Lower leg skin (tissue), 4 donors: ENCODE results near the gene SLC7A7. TPM values are rescaled to one million over a fixed set of nuclear protein-coding genes. Genes with fewer than 3 reads are reported as not detected.
"Not testable (repeated sequence)": the region's sequence is repeated elsewhere in the genome, so short reads cannot be mapped to it uniquely, and the experiment has no call there.

ENCODE experiments used
- DNase-seq, 2 donors: peaks; one replicate each; pipeline ENCODE4 v3.0.0-alpha.2; 2019; ENCODE audit warnings: low spot score in 2 of 2
- H3K4me3 ChIP-seq: fragments of 200-600 bp; sonication (generic); 2 replicates; pipeline ENCODE4 v1.5.1; 2017; ENCODE audit warnings: mild to moderate bottlenecking, low read depth; ENCODE audit not compliant: poor library complexity, severe bottlenecking
- POLR2A ChIP-seq, 2 donors: fragments of 450-650 bp; IDR thresholded peaks; one replicate each; pipeline ENCODE4 v1.6.1; 2016 to 2017; ENCODE audit warnings: antibody characterized with exemption in 2 of 2, mild to moderate bottlenecking in 1 of 2, moderate library complexity in 1 of 2
- WGBS, 2 donors: methylation state at CpG; one replicate each; pipeline ENCODE4 v1.1.5; 2018; 5-methylcytosine and 5-hydroxymethylcytosine counted together
- intact Hi-C: fragments of 100-400 bp; cut with DNase I; formaldehyde crosslinking; loops from one replicate; pipeline ENCODE4 v1.15.0; 2023; ENCODE audit warnings: low total_unique reads
- total RNA-seq, 4 donors: library from RNA; depleted of rRNA; stranded (reverse); fragments of >200 nt; gene quantifications; one replicate each; pipeline ENCODE4 v1.1.0, GENCODE V29; 2016
- TF ChIP-seq, protein P1 (sequence below), 3 donors: fragments of 450-650 bp; IDR thresholded peaks; one replicate each; pipeline ENCODE4 v1.5.1; 2016; ENCODE audit warnings: antibody characterized with exemption in 3 of 3, mild to moderate bottlenecking in 3 of 3, moderate library complexity in 2 of 3

The SLC7A7 gene
- total RNA-seq, 4 donors from 2014 or later, result 1.1 to 12.8 (median 6.5) TPM

DNA sequence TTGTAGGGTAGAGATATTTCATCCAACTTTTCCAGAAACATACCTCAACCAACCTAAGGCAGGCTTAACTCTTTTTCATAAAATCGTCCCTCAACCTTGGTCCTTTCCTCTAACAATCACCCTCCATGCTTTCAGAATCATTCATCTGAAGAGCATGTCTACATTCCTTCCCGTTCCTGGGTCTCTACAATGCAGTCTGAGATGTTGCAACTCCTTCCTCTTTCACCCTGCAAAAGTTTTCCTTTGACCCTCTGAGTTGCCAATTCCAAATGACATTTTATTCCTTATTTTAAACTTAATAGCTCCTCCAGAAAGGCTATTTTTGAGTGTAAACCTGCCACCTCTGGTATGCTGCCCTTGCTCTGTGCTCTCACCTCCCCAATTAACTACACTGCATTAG, 16.7 kb downstream of the SLC7A7 start:
- WGBS, 2 donors, result 62 to 67% methylated on average over 2 of the region's 2 CpGs
- intact Hi-C loops, result no loop called here
- TF ChIP-seq POLR2A (IDR thresholded peaks at IDR 0.05), result no peak
- TF ChIP-seq, protein P1, sequence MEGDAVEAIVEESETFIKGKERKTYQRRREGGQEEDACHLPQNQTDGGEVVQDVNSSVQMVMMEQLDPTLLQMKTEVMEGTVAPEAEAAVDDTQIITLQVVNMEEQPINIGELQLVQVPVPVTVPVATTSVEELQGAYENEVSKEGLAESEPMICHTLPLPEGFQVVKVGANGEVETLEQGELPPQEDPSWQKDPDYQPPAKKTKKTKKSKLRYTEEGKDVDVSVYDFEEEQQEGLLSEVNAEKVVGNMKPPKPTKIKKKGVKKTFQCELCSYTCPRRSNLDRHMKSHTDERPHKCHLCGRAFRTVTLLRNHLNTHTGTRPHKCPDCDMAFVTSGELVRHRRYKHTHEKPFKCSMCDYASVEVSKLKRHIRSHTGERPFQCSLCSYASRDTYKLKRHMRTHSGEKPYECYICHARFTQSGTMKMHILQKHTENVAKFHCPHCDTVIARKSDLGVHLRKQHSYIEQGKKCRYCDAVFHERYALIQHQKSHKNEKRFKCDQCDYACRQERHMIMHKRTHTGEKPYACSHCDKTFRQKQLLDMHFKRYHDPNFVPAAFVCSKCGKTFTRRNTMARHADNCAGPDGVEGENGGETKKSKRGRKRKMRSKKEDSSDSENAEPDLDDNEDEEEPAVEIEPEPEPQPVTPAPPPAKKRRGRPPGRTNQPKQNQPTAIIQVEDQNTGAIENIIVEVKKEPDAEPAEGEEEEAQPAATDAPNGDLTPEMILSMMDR (IDR thresholded peaks at IDR 0.05), result no peak
- no peak for DNase-seq
- H3K4me3 ChIP-seq, result no peak overlapping the region

DNA sequence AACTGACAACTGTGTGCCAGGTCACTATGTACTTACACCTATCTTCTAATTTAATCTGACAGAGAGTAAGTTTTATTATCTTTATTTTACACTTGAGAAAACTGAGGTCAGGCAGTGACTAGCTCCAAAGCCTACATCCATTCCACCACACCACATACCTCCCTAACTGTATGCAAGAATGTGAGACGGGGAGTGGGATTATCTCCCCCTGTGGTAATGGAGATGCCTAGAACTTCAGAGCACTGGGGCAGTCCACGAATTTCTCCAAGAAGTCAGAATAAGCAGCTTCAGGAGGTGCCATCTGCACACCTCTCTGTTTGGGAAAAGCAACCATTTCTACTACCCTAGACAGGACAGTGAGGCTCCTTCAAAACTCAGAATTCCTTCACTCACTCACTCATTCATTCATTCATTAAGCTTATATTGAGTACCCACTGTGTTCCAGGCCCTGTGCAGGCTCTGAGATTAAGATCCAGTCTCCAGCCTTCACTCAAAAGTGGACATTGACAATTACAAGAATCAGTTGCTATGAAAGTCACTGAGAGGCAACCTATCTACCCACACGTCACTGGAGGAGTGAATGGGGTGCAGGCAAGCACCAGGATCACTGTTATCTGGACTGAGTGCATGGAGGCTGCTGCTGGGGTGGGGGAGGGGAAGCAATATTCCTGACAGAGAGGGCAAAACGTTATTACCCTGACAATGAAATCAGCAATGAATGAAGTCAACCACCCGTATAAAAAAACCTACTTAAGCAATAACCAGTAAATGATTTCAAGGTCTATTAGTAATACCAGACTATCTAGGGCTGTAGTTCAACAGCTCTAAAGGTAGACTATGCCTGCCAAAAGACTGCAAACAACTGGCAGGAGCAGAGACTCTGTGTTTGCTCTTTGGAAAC, 18.0 kb downstream of the SLC7A7 start:
- WGBS, 2 donors, result 39 to 45% methylated on average over 5 of the region's 5 CpGs
- no peak overlapping the region for H3K4me3 ChIP-seq
- DNase-seq, result no peak
- no peak for TF ChIP-seq POLR2A (IDR thresholded peaks at IDR 0.05)
- TF ChIP-seq, protein P1 (IDR thresholded peaks at IDR 0.05), result no peak
- intact Hi-C loops, result no loop called here

DNA sequence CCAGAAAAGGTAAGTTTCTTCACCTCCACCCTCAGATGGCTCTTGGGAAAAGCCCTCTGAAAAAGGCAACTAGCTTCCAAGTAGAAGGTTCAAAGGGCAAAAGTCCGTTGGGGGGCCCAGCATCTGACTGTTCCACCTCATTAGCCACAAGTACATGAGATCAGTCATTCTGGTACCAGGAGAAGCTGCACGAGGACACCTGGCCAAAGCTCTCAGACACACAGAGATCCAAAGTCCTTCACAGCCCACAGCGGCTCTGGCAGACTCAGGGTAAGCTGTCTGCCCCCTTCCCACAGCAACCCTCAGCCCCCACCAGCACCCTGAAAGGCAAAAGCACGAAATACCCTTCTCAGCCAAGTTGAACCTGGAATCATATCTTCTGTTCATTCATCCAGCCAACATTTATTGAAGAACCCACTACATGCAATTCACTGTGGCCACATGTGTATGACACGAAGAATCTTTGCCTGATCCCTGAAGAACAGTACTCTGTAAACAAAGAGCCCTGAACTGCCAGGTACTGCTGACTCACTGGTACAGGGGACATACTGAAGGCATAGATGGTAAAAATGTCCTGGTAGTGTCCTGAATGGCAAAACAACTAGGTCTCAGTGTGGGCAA, 19.0 kb downstream of the SLC7A7 start:
- TF ChIP-seq, protein P1 (IDR thresholded peaks at IDR 0.05), result no peak
- TF ChIP-seq POLR2A (IDR thresholded peaks at IDR 0.05), result no peak
- intact Hi-C loops, result no loop called here
- no peak overlapping the region for H3K4me3 ChIP-seq
- DNase-seq, result no peak
- WGBS, 2 donors, result 65 to 67% methylated on average over 5 of the region's 5 CpGs

DNA sequence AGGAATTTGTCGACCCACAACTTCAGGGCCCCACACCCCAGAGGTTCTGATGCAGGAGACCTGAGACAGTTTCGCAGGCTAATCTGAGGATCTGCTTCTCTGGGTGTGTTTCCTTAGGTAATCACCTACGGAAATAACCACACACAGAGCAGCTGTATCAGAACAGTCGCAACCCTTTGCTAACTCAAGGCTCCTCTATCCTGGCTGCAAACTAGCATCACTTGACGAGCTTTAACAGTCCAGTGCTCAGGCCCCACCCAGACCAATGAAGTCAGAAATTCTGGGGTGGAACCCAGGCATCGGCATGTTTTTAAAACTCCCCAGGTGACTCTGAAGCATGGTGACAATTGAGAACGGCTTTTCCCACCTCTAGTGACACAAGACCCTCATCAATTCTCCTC, 20.7 kb downstream of the SLC7A7 start:
- WGBS, 2 donors, result 82 to 85% methylated on average over 7 of the region's 7 CpGs
- no peak overlapping the region for H3K4me3 ChIP-seq
- no peak for TF ChIP-seq POLR2A (IDR thresholded peaks at IDR 0.05)
- TF ChIP-seq, protein P1 (IDR thresholded peaks at IDR 0.05), result no peak
- intact Hi-C loops, result no loop called here
- no peak for DNase-seq

DNA sequence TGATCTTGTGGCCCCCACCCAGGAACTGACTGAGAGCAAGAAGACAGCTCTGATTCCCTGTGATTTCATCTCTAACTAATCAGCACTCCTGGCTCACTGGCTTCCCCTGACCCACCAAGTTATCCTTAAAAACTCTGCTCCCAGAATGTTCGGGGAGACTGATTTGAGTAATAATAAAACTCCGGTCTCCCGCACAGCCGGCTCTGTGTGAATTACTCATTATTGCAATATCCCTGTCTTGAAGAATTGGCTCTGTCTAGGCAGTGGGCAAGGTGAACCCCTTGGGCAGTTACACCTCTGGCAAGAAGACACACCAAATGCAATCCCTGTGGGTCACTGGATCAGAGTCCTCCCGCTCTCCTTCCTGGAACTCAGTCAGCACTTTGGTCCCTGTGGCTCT, 21.3 kb downstream of the SLC7A7 start:
- no peak for TF ChIP-seq POLR2A (IDR thresholded peaks at IDR 0.05)
- TF ChIP-seq, protein P1 (IDR thresholded peaks at IDR 0.05), result no peak

DNA sequence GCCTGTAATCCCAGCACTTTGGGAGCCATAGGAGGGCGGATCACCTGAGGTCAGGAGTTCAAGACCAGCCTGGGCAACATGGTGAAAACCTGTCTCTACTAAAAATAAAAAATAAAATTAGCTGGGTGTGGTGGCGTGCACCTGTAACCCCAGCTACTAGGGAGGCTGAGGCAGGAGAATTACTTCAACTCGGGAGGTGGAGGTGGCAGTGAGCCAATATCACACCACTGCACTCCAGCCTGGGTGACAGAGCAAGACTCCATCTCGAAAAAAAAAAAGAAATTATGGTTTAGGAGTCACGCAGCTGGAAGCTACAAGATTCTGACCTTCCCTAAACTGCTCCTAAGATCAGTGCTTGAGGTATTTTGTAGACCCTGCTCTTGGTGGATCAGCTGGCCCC, 21.7 kb downstream of the SLC7A7 start:
- WGBS, 2 donors, result 82 to 89% methylated on average over 5 of the region's 5 CpGs
- intact Hi-C loops, DNase-seq, H3K4me3 ChIP-seq: not testable (repeated sequence)

More for the DNA sequence above, 21.3 kb downstream of the SLC7A7 start:
- intact Hi-C loops, result no loop called here
- no peak for DNase-seq
- H3K4me3 ChIP-seq, result no peak overlapping the region
- 73% methylated on average over 5 of the region's 5 CpGs for WGBS, 2 donors
